HK-2 (cell line): ENCODE measurements around the gene TPR.

Source experiments
- DNase-seq: peaks from one replicate; pipeline ENCODE4 v3.0.0-alpha.2; 2018; ENCODE audit not compliant: unreplicated experiment

Gene TPR

GRCh38 chr1:186327331-186327730 lies 47.7 kb downstream of the TPR start:
- no peak for DNase-seq

DNA sequence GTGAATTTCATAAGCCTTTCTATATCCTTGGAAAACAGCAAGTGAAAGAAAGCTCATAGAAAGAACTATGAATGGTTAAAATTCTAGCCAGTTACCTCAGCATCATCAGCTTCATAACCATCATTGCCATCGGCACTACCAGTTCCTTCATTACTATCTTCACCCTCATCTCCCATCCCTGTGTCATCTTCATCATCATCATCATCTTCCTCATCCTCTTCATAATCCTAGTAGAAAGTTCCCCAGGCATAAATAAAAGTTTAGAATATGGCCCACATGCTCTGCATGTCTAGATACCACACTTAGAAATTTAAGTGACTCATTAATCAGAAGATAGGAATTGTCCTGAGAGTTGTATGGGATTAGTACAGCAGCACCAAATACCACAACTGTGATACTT lies 49.0 kb downstream of the TPR start:
- no peak for DNase-seq

GRCh38 chr1:186325239-186325638 lies 49.8 kb downstream of the TPR start:
- DNase-seq = no peak

DNA sequence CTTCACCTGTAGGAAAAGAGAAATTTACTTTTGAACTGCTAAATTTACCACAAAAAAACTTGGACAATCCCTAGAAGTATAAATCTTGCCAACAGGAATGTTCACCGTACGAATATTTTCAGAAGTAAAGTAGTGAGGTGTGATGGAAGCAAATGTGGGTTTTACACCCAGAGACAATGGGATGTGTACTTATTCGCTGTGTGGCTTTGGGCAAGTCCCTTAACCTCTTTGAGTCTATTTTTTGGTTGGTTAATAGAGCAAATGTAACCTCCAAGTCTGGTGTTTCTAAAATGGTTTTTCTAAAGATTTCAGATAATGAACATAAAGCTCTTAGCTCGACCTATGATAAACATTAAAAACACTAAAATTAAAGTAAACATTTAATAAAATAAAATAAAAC lies 51.2 kb downstream of the TPR start:
- DNase-seq = no peak

DNA sequence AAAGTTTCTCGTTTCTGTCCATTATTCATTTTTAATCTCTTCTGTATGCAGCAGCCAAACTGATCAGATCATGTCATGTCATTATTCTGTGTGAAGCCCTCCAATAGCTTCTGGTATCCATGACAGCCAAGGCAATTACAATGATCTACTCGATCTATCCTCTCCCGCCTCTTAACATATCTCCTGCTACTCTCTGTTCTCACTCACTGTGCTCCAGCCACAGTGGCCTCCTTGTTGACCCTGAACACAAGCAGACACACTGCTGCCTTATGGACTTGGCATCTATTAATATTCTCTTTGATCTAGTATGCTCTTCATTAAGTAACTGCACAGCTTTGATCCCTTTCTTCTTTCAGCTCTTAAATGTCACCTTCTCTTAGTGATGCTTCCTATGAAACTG lies 59.5 kb downstream of the TPR start:
- DNase-seq = no peak

DNA sequence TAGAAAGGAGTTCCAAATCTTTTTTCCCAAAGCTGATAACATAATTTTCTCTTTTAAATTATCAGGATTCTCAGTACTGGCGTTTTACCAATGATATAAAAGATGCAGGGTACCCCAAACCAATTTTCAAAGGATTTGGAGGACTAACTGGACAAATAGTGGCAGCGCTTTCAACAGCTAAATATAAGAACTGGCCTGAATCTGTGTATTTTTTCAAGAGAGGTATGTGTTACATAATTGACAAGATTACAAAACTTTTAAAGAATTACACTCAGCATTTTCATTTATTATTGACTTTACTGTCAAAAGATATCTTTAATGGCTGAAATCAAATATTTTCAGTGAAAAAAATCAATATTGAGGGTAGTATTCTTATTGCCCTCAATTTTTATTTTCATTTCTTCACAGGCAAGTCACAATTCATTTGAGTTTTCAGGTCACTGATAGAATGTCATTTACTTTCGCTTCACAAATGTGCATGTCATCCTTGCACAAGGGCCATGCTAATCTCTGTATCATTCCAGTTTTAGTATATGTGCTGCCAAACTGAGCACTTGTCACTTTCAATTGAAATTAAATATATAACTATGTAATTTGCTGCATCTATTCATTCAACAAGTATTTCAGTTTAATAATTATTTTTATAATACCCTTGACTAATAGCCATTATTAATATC lies 63.5 kb downstream of the TPR start:
- DNase-seq = no peak

- DNase-seq = no peak
These were observed 64.7 kb downstream of the TPR start for GRCh38 chr1:186310307-186310706.

- no peak for DNase-seq
These were observed 66.6 kb downstream of the TPR start for GRCh38 chr1:186308264-186309060.

DNA sequence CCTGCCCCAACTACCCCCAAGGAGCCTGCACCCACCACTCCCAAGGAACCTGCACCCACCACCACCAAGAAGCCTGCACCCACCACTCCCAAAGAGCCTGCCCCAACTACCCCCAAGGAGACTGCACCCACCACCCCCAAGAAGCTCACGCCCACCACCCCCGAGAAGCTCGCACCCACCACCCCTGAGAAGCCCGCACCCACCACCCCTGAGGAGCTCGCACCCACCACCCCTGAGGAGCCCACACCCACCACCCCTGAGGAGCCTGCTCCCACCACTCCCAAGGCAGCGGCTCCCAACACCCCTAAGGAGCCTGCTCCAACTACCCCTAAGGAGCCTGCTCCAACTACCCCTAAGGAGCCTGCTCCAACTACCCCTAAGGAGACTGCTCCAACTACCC lies 67.6 kb downstream of the TPR start:
- DNase-seq = no peak

GRCh38 chr1:186306533-186306932 lies 68.5 kb downstream of the TPR start:
- DNase-seq = no peak

DNA sequence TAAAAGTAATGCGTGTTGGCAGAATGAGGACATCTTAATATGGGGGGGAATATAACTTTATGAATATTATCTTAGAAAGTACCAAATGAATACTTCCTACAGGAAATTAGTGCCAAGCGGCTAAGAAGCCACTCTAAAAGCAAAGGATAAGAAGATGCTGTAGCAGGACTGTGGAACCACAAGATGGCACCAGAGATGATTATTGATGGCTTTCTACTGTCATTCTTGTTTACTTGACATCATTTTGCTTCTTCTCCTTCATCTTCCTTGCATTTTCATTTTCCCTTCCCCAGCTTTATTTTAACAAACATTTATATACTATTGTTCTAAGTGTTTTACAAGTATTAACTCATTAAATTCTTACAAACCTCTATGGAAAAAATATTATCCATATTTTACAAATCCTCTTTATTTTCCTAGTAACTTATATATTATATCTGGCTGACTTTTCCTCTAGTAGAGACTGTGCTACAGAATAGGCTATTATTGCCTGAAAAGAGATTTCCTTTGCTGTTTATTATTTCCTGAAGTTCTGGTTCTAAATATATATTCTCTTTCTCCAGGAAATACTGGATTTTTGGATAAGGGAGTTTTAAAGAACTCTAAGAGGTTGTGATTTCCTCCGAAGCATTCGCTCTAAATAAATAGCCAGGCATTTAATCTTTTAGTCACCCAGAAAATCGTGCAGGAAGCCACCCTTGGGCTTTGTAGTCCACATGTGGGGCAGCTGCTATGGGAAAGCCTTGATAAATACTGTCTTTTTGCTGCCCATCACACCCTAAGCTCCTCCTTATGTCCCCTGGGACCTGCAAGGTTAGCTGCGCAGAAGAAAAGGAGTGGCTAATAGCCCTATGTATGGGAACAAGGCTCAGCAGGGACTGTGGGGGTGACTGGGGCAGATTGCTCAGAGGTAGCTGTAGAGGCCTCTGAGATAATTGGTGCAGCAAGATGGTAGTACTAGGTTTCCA lies 69.8 kb downstream of the TPR start:
- no peak for DNase-seq

GRCh38 chr1:186303911-186304310 lies 71.1 kb downstream of the TPR start:
- DNase-seq = no peak

DNA sequence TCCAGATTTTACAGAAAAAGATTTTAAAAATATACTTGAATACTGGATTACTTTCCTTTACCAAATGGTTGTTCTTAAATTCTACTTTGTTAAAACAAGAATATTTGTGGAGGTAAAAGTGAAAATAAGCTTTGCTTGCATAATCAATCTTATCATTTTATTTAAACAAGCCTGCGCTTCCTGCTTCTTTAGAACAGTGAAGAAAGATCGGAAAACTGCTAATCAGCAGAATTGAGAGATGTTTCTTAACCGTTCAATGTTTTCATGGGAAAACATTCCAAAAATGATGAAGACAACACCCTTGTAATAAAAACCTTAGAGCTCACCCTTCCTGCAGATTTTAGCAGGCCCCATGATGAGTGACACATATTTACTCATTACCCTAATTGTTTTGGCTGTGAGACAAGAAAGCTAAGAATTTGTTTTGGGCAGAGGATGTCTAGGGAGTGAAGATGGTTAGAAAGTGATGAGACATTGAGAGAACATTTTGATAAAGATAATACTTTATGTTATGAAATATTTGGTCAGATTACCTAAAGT lies 72.6 kb downstream of the TPR start:
- no peak for DNase-seq

DNA sequence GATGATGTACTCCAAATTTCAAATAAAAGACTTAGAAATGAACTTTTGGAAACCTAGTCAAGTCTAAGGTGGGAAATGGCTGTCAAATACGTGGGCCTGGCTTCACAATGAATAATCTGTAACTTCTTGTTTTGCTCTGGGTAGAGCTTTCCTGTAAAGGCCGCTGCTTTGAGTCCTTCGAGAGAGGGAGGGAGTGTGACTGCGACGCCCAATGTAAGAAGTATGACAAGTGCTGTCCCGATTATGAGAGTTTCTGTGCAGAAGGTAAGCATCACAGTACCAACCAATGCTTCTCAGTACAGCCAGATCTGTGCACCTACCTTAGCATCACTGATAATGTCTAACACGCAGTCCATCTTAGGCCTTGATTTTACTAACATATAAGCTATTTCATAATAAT lies 73.6 kb downstream of the TPR start:
- no peak for DNase-seq

DNA sequence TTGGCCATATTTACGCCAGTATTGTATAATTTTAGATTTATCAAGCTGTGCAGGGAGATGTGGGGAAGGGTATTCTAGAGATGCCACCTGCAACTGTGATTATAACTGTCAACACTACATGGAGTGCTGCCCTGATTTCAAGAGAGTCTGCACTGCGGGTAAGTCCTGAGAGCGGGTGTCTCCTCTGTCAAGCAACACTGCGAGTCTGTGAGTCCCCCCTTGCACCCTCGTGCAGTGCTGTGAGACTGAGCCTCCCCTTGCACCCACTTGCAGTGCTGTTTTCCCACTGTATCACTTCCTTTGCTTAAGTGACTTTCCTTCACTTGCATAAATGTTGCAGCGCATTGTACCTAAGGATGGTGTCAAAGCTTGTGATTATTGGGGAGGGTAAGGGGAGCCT lies 75.0 kb downstream of the TPR start:
- no peak for DNase-seq

- no peak for DNase-seq
These were observed 75.5 kb downstream of the TPR start for GRCh38 chr1:186299570-186299969.

- DNase-seq = no peak
These were observed 76.2 kb downstream of the TPR start for GRCh38 chr1:186298851-186299250.

DNA sequence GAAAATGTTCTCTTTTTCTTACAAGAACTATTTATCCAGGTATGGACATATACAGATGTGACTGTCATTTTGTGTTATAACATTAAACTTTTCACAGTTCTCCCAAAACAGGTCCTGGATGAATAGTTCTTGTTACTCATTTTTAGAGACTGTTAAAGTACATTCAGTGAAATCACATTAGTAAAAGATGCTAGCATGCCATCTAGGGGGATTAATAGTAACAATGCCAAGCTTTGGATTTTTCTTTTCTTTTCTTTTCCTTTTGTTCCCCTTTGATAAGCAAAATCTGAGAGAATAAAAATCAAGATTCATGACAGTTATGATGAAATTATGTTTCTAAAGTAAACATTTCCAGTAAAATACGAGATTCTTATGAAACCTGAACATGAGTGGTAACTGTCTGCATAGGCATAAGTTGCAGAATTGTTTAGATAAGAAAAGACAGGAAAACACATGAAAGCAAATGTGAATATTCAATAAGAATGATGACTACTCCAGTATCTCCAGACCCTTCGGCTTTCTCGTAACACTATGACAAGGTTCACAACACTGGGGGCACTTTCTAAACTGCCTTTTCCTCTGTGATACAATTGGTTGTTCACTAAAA lies 77.5 kb downstream of the TPR start:
- DNase-seq = no peak

GRCh38 chr1:186295980-186296379 lies 79.1 kb downstream of the TPR start, which contains the start of gene PRG4:
Gene PRG4 (plus strand): TSS chr1:186296279.
- DNase-seq = no peak

DNA sequence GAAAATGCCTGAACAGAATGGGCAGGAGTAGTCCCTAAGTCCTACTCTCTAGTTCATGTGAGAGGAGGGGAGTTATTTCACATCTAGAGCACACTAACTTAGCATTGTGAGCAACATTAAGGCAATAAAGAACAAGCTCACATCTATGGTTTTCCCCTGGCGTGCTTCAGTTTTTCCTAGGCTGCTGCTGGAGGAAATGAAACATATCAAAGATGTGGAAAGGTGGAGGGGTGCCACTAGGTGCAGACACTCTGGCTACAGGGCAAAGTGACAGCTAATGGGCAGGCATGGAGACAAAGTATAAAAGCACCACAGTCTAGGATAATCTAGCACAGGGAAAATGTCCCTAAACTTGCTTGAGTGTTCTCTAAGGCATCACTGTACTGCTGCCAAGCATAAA lies 82.2 kb downstream of the TPR start:
- no peak for DNase-seq

DNA sequence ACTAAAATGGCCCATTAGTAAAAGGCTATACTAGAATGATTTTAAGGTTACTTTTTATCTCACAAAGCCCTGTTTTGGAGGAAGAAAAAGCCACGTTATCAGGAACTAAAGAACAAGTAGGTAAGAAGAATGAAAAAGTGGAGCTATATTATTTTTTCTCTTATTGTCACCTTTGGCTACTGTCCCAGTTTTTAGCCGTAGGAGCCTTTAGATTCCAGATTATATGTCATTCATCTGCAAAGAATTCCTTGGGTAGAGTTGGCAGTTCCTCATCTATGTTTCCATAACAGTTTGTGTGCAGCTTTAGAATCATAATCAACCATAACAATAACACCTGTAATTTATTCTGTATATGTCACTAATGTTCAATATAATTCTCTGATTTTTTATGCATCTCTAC lies 83.8 kb downstream of the TPR start:
- no peak for DNase-seq
